ENCODE data around the gene PRPF19.

PRPF19 gene

DNA sequence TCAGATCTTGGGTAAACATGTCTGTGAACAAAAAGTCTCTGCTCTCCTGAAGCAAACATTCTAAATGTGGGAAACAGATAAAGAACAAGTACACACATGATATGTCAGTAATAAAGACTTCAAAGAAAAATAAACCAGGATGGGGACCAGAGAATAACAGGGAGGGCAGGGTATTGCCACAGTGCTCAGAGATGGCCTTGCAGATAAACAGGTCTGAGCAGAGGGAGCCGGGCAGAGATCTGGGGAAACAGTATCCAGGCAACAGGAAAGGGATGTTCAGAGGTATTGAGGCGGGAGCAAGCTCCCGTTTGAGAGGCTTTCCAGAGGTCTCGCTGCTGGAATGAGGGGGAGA, 61.5 kb downstream of the PRPF19 start:
- Mint-ChIP-seq H3K9me3 (no peaks in the 10 kb centered on the region), H3K27me3 (no peaks in the 10 kb centered on the region), H3K4me3 (no peak overlapping the region), H3K4me1 (ENCODE audit: low read depth) (peaks cover 64% of the 10 kb centered on the region), H3K36me3 (ENCODE audit: low read depth) (peaks cover 53% of the 10 kb centered on the region), H3K27ac (peak overlapping the region; percentile 3)
- intact Hi-C loops (cut with micrococcal nuclease) = no loop called here

- peak overlapping the region; percentile 72 for H3K27ac Mint-ChIP-seq
- H3K4me3 Mint-ChIP-seq = peak overlapping the region; percentile 85
- H3K9me3 Mint-ChIP-seq = no peaks in the 10 kb centered on the region
- peaks cover 47% of the 10 kb centered on the region for H3K36me3 Mint-ChIP-seq (ENCODE audit: low read depth)
- intact Hi-C loops (cut with micrococcal nuclease) = no loop called here
- peaks cover 70% of the 10 kb centered on the region for H3K4me1 Mint-ChIP-seq (ENCODE audit: low read depth)
- no peaks in the 10 kb centered on the region for H3K27me3 Mint-ChIP-seq
Observed at GRCh38 chr11:60844045-60844869, 62.1 kb downstream of the PRPF19 start.

- H3K36me3 Mint-ChIP-seq (ENCODE audit: low read depth) = peaks cover 34% of the 10 kb centered on the region
- intact Hi-C loops (cut with micrococcal nuclease) = no loop called here
- peak overlapping the region; percentile 87 for H3K27ac Mint-ChIP-seq
- H3K4me1 Mint-ChIP-seq (ENCODE audit: low read depth) = peaks cover 64% of the 10 kb centered on the region
- no peaks in the 10 kb centered on the region for H3K27me3 Mint-ChIP-seq
- H3K9me3 Mint-ChIP-seq = no peaks in the 10 kb centered on the region
- H3K4me3 Mint-ChIP-seq = peak overlapping the region; percentile 85
Observed at GRCh38 chr11:60842668-60843600, 63.5 kb downstream of the PRPF19 start.

GRCh38 chr11:60841797-60842667, 64.4 kb downstream of the PRPF19 start, which contains the start of gene CCDC86:
Gene CCDC86, plus strand, starts transcription at chr11:60842113. Its CDS starts 12 bp downstream, at chr11:60842125.
- Mint-ChIP-seq H3K27ac (peak within 1 kb of the TSS; percentile 87), H3K4me3 (peak within 1 kb of the TSS; percentile 85), H3K36me3 (ENCODE audit: low read depth) (peaks cover 27% of the 10 kb centered on the region), H3K4me1 (ENCODE audit: low read depth) (peaks cover 71% of the 10 kb centered on the region), H3K27me3 (peaks cover 5% of the 10 kb centered on the region), H3K9me3 (no peaks in the 10 kb centered on the region)
- intact Hi-C loops (cut with micrococcal nuclease) = no loop called here
